RWPE2 (cell line): Measurements from ENCODE around the gene PHTF2.

Experiments used
- ATAC-seq: fragments of 200-7000 bp; cut with Tn5 transposase; 3 replicates; pipeline ENCODE4 v1.9.1; 2021; ENCODE audit warnings: low read depth
- DNase-seq: peaks from one replicate; pipeline ENCODE4 v3.0.0-alpha.2; 2020; ENCODE audit warnings: low spot score
- H3K27ac ChIP-seq: fragments of 450-650 bp; 2 replicates; pipeline ENCODE4 v1.5.1; 2017; ENCODE audit warnings: mild to moderate bottlenecking; ENCODE audit not compliant: poor library complexity, severe bottlenecking
- H3K27me3 ChIP-seq: fragments of 250-450 bp; sonication (Bioruptor Pico); 2 replicates; pipeline ENCODE4 v1.5.1; 2021; ENCODE audit warnings: mild to moderate bottlenecking, moderate library complexity; ENCODE audit not compliant: insufficient read depth, poor library complexity, severe bottlenecking
- H3K36me3 ChIP-seq: fragments of 250-450 bp; sonication (Bioruptor Pico); 2 replicates; pipeline ENCODE4 v1.5.1; 2020; ENCODE audit warnings: low read depth, mild to moderate bottlenecking, moderate library complexity
- H3K4me1 ChIP-seq: fragments of 250-450 bp; sonication (Bioruptor Pico); 2 replicates; pipeline ENCODE4 v1.5.1; 2021; ENCODE audit warnings: mild to moderate bottlenecking, moderate library complexity; ENCODE audit not compliant: insufficient read depth, poor library complexity, severe bottlenecking
- H3K4me3 ChIP-seq: fragments of 250-450 bp; sonication (Bioruptor Pico); 2 replicates; pipeline ENCODE4 v1.5.1; 2021; ENCODE audit warnings: mild to moderate bottlenecking, moderate library complexity; ENCODE audit not compliant: severe bottlenecking
- H3K9me3 ChIP-seq: fragments of 250-450 bp; sonication (Bioruptor Pico); 2 replicates; pipeline ENCODE4 v1.5.1; 2021; ENCODE audit warnings: mild to moderate bottlenecking, moderate library complexity; ENCODE audit not compliant: severe bottlenecking
- TF ChIP-seq, protein P1 (sequence below): fragments of 450-650 bp; IDR thresholded peaks from one replicate; pipeline ENCODE4 v1.5.1; 2017; ENCODE audit warnings: mild to moderate bottlenecking, moderate library complexity; ENCODE audit not compliant: poor library complexity, severe bottlenecking

The PHTF2 gene

DNA sequence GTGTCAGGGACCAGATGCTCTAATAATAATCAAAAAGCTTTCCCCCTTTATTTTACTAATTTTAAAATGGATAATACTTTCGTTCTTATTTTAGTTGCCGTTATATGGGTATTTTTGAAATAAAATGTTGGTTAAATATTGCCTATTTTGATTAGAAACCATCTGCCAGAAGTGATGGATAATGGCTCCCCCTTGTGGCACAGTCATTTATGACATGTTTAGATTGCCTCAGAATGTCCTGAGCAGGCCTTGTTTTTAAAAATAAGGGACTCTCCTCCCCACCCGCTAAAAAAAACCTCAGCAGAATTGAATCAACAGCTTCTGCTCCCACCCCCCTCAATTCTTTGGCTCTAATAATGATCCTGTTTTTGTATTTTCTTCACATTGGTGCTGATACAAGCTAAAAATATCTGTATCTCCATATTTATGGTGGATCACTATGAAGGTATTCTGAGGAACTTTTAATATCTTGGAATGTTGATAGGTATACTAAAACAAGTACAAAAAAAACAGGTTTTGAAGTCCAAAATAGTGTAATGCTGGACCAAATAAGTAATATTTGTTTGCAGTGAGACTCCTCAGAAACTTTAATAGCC lies 39.2 kb upstream of the PHTF2 start:
- ATAC-seq (peak; percentile 66; the same call in 2 of the 3 replicates), DNase-seq (no peak)
- no peaks in the 10 kb centered on the region; the same call in 1 of the 2 replicates for H3K36me3 ChIP-seq
- H3K4me1 ChIP-seq: peaks cover 6% of the 10 kb centered on the region
- peaks cover 2% of the 10 kb centered on the region for H3K9me3 ChIP-seq
- no peak overlapping the region for H3K4me3 ChIP-seq
- no peaks in the 10 kb centered on the region for H3K27me3 ChIP-seq
- H3K27ac ChIP-seq: no peak overlapping the region
- TF ChIP-seq, protein P1, sequence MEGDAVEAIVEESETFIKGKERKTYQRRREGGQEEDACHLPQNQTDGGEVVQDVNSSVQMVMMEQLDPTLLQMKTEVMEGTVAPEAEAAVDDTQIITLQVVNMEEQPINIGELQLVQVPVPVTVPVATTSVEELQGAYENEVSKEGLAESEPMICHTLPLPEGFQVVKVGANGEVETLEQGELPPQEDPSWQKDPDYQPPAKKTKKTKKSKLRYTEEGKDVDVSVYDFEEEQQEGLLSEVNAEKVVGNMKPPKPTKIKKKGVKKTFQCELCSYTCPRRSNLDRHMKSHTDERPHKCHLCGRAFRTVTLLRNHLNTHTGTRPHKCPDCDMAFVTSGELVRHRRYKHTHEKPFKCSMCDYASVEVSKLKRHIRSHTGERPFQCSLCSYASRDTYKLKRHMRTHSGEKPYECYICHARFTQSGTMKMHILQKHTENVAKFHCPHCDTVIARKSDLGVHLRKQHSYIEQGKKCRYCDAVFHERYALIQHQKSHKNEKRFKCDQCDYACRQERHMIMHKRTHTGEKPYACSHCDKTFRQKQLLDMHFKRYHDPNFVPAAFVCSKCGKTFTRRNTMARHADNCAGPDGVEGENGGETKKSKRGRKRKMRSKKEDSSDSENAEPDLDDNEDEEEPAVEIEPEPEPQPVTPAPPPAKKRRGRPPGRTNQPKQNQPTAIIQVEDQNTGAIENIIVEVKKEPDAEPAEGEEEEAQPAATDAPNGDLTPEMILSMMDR: peak; percentile 92

DNA sequence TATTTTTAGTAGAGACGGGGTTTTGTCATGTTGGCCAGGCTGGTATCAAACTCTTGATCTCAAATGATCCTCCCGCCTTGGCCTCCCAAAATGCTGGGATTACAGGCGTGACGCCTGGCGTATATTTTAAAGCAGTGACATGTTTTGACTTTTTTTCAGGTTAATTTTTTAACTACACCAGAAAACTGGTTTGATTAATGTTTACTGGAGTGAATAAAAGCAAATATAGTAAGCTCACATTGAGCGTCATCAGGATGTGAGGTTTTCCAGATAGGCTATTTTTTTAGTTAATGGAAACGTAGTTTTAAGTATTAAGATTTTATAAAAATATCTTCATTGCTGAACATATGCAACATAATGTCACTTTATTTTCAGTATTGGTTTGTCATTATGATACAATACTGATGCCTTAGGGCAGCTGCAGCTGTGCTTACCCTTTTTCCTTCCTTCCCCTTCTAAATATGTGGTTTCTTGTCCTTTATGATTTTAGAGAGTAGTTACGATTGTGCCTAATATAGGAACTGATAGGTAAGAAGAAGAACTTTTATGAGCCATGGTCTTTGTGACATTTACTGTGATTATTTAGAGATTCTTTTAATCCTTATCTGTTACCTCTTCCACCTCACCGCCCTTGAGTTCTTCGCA lies 37.6 kb upstream of the PHTF2 start:
- peaks cover 11% of the 10 kb centered on the region for H3K4me1 ChIP-seq
- H3K9me3 ChIP-seq: peaks cover 2% of the 10 kb centered on the region
- H3K27ac ChIP-seq: no peak overlapping the region
- ATAC-seq: no peak
- H3K36me3 ChIP-seq: peaks cover 4% of the 10 kb centered on the region; the same call in 1 of the 2 replicates
- TF ChIP-seq, protein P1: no peak
- H3K27me3 ChIP-seq: no peaks in the 10 kb centered on the region
- no peak for DNase-seq
- H3K4me3 ChIP-seq: no peak overlapping the region

- DNase-seq (no peak), ATAC-seq (no peak)
- Histone ChIP-seq H3K27ac (no peak overlapping the region), H3K27me3 (no peaks in the 10 kb centered on the region), H3K9me3 (no peaks in the 10 kb centered on the region), H3K4me1 (peaks cover 14% of the 10 kb centered on the region), H3K36me3 (peaks cover 19% of the 10 kb centered on the region), H3K4me3 (no peak overlapping the region)
- TF ChIP-seq, protein P1: no peak
Observed at GRCh38 chr7:77765481-77765880, 33.1 kb upstream of the PHTF2 start.

DNA sequence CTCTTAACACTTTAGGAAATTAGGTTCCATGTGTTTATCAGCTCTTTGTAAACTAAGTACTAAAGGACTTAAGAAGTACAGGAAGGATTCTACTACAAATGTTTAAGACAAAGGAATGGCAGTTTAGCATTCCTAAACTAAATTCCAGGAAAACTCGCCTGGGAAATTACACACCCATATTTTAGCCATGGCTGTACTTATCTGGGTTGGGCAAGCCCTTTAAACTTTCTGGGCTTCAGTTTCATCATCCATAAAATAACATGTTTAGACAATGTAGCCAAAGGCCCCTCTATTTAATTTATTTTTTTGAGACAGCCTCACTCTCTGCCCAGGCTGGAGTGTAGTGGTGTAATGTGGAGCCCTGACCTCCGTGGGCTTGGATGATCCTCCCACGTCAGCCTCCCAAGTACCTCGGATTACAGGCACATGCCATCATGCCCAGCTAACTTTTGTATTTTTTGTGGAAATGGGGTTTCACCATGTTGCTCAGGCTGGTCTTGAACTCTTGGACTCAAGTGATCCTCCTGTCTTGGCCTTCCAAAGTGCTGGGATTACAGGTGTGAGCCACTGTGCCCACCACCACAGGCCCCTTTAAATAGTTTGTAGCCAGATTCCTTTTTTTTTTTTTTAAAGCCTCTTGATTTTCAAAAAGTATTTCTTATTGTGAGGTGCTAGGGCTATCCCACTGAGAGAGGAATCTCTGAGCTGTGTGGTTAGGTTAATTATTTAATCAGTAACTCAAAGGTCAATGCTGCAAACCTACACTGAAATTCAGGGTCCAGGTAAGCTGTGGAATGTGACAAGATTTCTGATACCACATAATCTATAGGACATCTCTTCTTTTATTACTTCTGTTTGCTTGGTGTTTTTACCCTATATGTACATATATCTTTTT lies 32.4 kb upstream of the PHTF2 start:
- peak; percentile 38 for ATAC-seq
- no peak for DNase-seq
- H3K27ac ChIP-seq: no peak overlapping the region

More for the DNA sequence above, 32.4 kb upstream of the PHTF2 start:
- Histone ChIP-seq H3K4me1 (peaks cover 14% of the 10 kb centered on the region), H3K4me3 (no peak overlapping the region), H3K9me3 (no peaks in the 10 kb centered on the region), H3K27me3 (no peaks in the 10 kb centered on the region), H3K36me3 (peaks cover 19% of the 10 kb centered on the region)
- TF ChIP-seq, protein P1: no peak
